Activated T-cell treated with anti-CD3 and anti-CD28 coated beads, Interleukin-2, amount 50 U/mL, for 48 hours (primary cell): ENCODE results near the gene DUOXA1.
"Not testable (repeated sequence)": the region's sequence is repeated elsewhere in the genome, so short reads cannot be mapped to it uniquely, and the experiment has no call there.

Experiments
- DNase-seq, 2 experiments: peaks; one replicate each; pipeline ENCODE4 v3.0.0-alpha.2; 2020

The DUOXA1 gene

GRCh38 chr15:45087513-45087912 lies 42.2 kb downstream of the DUOXA1 start:
- DNase-seq: no peak

DNA sequence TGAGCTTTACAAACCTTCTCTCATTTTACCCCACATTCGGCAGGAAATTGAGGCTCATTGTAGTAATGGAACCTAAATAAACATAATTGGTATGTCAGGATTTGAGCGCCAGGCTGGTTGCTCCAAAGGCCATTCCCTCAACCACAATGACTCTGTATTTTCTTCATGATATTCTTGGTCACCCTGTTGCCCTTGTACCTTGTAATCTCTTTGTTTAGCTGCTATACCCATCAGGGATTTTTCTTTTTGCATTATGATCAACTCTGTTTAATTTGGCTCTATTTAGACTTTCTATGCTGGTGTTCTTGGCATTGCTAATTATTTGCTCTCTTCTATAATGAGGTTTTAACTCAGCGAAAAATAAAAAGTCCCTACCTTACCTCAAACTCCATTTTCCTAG lies 45.5 kb downstream of the DUOXA1 start:
- DNase-seq: no peak

DNA sequence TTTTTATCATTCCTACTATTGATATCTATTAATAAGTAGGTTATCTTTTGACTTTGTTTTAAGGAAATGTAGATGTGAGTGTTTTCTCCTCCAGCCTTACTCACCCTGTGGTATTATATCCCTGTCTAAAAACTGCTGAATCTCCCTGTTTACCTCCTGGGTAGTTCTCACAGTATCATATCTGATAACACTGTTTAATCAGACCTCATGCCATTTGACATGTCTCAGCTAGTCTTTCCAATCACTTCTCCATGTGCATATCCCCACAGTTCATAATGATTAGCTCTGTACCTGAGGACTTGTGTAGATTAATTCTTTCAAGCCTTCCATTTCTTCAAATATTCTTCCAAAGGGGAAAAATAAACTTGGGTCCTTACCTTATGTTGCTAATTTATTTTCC lies 46.5 kb downstream of the DUOXA1 start:
- no peak for DNase-seq

GRCh38 chr15:45082412-45082811 lies 47.3 kb downstream of the DUOXA1 start:
- peak in 1 of 2 experiments; percentile 7 for DNase-seq

DNA sequence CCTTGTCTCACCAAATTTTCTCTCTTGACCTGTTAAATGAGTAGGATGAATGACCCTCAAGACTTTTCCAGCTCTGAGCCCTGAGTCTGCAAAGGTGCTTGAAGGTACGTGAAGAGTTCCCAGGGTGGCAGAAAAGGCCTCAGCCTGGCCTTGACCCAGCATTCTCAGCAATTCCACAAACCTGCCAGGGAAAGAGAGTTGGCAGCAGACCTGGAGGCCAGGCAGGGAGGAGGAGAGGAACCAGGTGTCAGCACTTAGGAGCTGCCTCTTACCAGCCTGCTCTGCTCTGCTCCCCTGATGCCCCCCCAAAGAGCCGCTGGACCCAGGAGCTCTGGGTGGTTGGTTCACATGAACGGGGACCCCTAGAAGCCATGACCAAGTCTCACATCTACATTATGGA lies 49.1 kb downstream of the DUOXA1 start:
- not testable (repeated sequence) for DNase-seq

DNA sequence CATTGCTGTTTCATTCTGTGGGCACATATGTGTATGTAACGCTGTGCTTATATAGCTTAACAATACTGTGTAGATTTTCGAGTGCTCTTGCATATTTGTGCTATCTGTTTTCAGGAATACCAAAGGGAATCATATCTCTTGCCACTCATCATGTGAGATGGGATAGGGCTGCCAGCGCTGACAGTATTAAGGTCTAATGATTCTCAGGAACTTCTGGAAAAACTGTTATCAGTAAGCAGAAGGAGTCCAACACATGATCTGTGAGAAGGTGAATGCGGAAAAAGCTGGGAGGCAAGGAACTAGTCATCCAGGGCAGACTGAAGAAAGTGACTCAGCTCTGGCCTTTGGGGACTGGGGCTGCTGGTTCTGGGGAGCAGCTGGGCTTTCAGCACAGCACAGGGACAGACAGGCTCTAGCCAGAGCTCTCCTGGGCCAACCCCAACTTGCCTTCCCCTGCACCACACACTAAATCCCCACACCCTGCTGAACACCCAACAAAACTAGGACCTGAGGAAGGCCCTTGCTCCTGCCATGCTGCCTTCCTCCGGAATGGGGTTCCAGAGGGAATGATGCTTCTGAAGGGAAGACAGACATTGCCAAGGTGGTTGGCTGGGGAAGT lies 49.9 kb downstream of the DUOXA1 start:
- DNase-seq: not testable (repeated sequence)

- DNase-seq: not testable (repeated sequence)
These were observed 50.5 kb downstream of the DUOXA1 start for GRCh38 chr15:45079201-45079600.

DNA sequence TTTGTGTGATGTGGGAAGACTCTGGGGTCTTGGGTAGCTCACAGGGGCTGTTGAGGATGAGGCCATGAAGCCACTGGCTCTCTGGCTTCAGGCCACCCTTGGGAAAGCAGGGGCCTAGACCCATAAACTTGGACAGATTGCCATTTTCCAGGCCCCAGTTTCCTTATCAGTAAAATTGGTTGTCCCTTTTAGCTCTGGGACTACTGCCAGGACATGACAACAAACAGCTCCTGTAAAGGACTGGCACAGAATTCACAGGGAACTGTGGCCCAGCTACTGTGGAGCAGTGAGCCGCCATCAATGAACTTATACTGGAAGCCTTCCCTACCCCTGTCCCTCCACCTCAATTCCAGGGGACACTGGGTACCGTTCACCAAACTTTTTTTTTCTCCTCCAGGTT lies 52.3 kb downstream of the DUOXA1 start:
- DNase-seq: not testable (repeated sequence)

DNA sequence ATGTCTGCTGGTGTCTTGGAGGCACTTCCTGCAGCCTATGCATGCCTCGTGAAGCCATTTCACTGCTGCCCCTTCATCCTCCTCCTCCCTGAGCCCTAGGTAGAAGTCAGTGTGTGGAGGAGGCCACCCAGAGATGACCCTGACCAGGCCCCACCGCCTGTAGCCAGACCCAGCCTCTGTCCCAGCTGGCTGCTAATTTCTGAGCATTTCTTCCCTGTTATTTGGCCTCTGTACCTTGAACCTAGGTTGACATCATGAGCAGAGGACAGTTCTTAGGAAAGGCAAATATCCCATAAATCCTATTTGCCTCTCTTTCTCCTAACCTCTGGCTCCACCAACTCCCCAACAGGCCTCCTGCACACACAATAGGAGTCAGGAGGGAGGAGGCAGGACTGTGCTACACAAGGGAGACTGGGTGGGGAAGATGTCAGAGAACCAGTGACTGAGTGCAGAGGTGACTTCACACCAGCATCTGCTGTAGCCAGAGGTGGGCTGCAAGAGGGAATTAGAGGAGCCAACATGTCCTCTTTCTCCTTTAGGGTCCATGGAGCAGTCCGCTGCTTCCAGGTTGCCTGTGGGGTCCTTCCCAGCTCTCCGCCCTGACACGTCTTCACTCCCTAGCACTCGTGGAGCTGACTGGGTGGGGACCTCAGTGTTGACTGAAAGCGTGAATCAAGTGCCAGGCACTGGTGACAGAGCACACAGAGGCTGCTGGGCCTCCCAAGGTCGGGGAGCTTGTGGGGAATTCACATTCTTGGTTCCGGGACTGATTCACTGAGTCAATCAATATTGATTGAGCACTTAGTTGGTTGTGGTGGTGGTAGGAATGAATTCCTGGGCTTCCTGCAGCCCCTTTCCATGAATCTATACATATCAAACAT lies 54.0 kb downstream of the DUOXA1 start:
- not testable (repeated sequence) for DNase-seq

- not testable (repeated sequence) for DNase-seq
These were observed 56.1 kb downstream of the DUOXA1 start for GRCh38 chr15:45073602-45074001.

GRCh38 chr15:45069942-45070360 lies 59.7 kb downstream of the DUOXA1 start:
- DNase-seq: not testable (repeated sequence)
